HCT116 (cell line): Measurements from ENCODE around the gene APOD. TPM values are rescaled to one million over a fixed set of nuclear protein-coding genes. Genes with fewer than 3 reads are reported as not detected.

Source experiments
- ATAC-seq: fragments of 200-7000 bp; cut with Tn5 transposase; 2 replicates; pipeline ENCODE4 v1.9.1; 2020; ENCODE audit warnings: mild to moderate bottlenecking, moderate library complexity
- BruUV-seq: library from RNA; stranded (reverse); fragments of 400-500 nt; replicated peaks from 2 replicates; lab custom pipeline; 2021; lab: Mats Ljungman, UMichigan
- CTCF ChIA-PET: fragments of 300-600 bp; sonication (Branson Sonifier 250); formaldehyde crosslinking; loops from one replicate; lab custom pipeline; 2021; ENCODE audit warnings: antibody characterized with exemption; lab: Charles Lee
- POLR2A ChIA-PET: fragments of 300-600, 350-600 bp; sonication (Branson Sonifier 250); formaldehyde crosslinking; loops from one replicate; lab custom pipeline; 2021; ENCODE audit warnings: antibody characterized with exemption; lab: Charles Lee
- RAD21 ChIA-PET, 2 experiments: fragments of 300-600 bp; sonication (Branson Sonifier 250); formaldehyde crosslinking; loops; one replicate each; lab custom pipeline; 2023; ENCODE audit warnings: low total read pairs in 2 of 2; ENCODE audit not compliant: uncharacterized antibody in 2 of 2, unreplicated experiment in 2 of 2, low non-redundant PET in 1 of 2; lab: Charles Lee
- DNase-seq: peaks from one replicate; pipeline ENCODE4 v3.0.0-alpha.2; 2010; ENCODE audit warnings: low read depth, low spot score
- H2AFZ ChIP-seq: fragments of 200-600 bp; shearing (Covaris generic), sonication (generic); 2 replicates; pipeline ENCODE4 v1.6.1; 2017; ENCODE audit warnings: low read depth, mixed run types, mixed read lengths, antibody characterized with exemption, low read length; ENCODE audit not compliant: poor library complexity, severe bottlenecking
- H3K27ac ChIP-seq: 2 replicates; pipeline ENCODE4 v1.5.1; 2012; ENCODE audit warnings: low read depth, low read length
- H3K27me3 ChIP-seq: fragments of 200-600 bp; sonication (generic); 2 replicates; pipeline ENCODE4 v1.6.1; 2016; ENCODE audit warnings: mixed run types, low read length, mixed read lengths; ENCODE audit not compliant: insufficient read depth
- H3K36me3 ChIP-seq, 2 experiments: fragments of 200-500 bp in 1 of 2; fragments of 200-600 bp in 1 of 2; sonication (Bioruptor generic) in 1 of 2; sonication (generic) in 1 of 2; 2 replicates each; pipeline versions ENCODE4 v1.5.1 to v1.6.1; 2014 to 2016; ENCODE audit warnings: low read length in 2 of 2, inconsistent platforms in 1 of 2, mixed read lengths in 1 of 2, mixed run types in 1 of 2; ENCODE audit not compliant: insufficient read depth in 2 of 2, control insufficient read depth in 1 of 2
- H3K4me1 ChIP-seq, 2 experiments: fragments of 200-600 bp in 1 of 2; sonication (generic) in 1 of 2; 2 replicates each; pipeline versions ENCODE4 v1.5.1 to v1.6.1; 2012 to 2017; ENCODE audit warnings: low read length in 2 of 2, inconsistent platforms in 1 of 2, mild to moderate bottlenecking in 1 of 2, mixed read lengths in 1 of 2, mixed run types in 1 of 2, moderate library complexity in 1 of 2; ENCODE audit not compliant: insufficient read depth in 2 of 2, control insufficient read depth in 1 of 2
- H3K4me2 ChIP-seq: fragments of 200-600 bp; sonication (generic); 2 replicates; pipeline ENCODE4 v1.6.1; 2017; ENCODE audit warnings: mixed run types, low read length, mixed read lengths
- H3K4me3 ChIP-seq, 2 experiments: fragments of 200-600 bp in 1 of 2; sonication (generic) in 1 of 2; replicated peaks in 1 of 2; 2 replicates each; pipeline ENCODE4 v1.5.1; 2011 to 2016; ENCODE audit warnings: low read length in 2 of 2, control low read depth in 1 of 2, low read depth in 1 of 2, mild to moderate bottlenecking in 1 of 2, mixed read lengths in 1 of 2, mixed run types in 1 of 2
- H3K79me2 ChIP-seq: fragments of 200-600 bp; sonication (generic); 2 replicates; pipeline ENCODE4 v1.6.1; 2017; ENCODE audit warnings: mild to moderate bottlenecking, mixed run types, low read length, moderate library complexity, mixed read lengths; ENCODE audit not compliant: insufficient read depth
- H3K9ac ChIP-seq: fragments of 200-600 bp; sonication (generic); 2 replicates; pipeline ENCODE4 v1.6.1; 2016; ENCODE audit warnings: low read length, mixed read lengths
- H3K9me2 ChIP-seq: fragments of 200-600 bp; sonication (generic), shearing (Covaris generic); 2 replicates; pipeline ENCODE4 v1.6.1; 2017; ENCODE audit warnings: mixed run types, mild to moderate bottlenecking, moderate library complexity; ENCODE audit not compliant: insufficient read depth
- H3K9me3 ChIP-seq, 2 experiments: fragments of 200-500 bp in 1 of 2; fragments of 200-600 bp in 1 of 2; sonication (Bioruptor generic) in 1 of 2; sonication (generic) in 1 of 2; 2 replicates each; pipeline ENCODE4 v1.6.1; 2014 to 2017; ENCODE audit warnings: low read length in 2 of 2, mixed read lengths in 2 of 2, inconsistent platforms in 1 of 2, low read depth in 1 of 2, mild to moderate bottlenecking in 1 of 2, mixed run types in 1 of 2, moderate library complexity in 1 of 2; ENCODE audit not compliant: control insufficient read depth in 1 of 2, insufficient read depth in 1 of 2
- H4K20me1 ChIP-seq: fragments of 200-600 bp; sonication (generic), shearing (Covaris generic); 2 replicates; pipeline ENCODE4 v1.6.1; 2017; ENCODE audit warnings: mixed run types, mild to moderate bottlenecking, moderate library complexity; ENCODE audit not compliant: insufficient read depth
- CBX3 ChIP-seq: IDR thresholded peaks from 2 replicates; pipeline ENCODE4 v1.6.1; 2012; ENCODE audit warnings: low read depth
- CTCF ChIP-seq, 3 experiments: fragments of 200-600 bp in 1 of 3; sonication (generic) in 1 of 3; IDR thresholded peaks in 2 of 3; conservative IDR thresholded peaks in 1 of 3; 2 replicates each; pipeline ENCODE4 v1.5.1; 2012 to 2017; ENCODE audit warnings: low read depth in 2 of 3, low read length in 2 of 3, antibody characterized with exemption in 1 of 3, borderline replicate concordance in 1 of 3, control low read depth in 1 of 3, mild to moderate bottlenecking in 1 of 3, mixed read lengths in 1 of 3, mixed run types in 1 of 3, moderate library complexity in 1 of 3; ENCODE audit not compliant: insufficient read depth in 1 of 3
- ELF1 ChIP-seq: IDR thresholded peaks from 2 replicates; pipeline ENCODE4 v1.6.1; 2012; ENCODE audit warnings: low read depth, borderline replicate concordance
- MAX ChIP-seq: IDR thresholded peaks from 2 replicates; pipeline ENCODE4 v1.6.1; 2012
- POLR2AphosphoS5 ChIP-seq: IDR thresholded peaks from 2 replicates; pipeline ENCODE4 v1.6.1; 2011; ENCODE audit warnings: mild to moderate bottlenecking, low read depth, low read length, moderate library complexity
- SRF ChIP-seq: IDR thresholded peaks from 2 replicates; pipeline ENCODE4 v1.6.1; 2012; ENCODE audit warnings: low read depth
- intact Hi-C: fragments of 100-400 bp; cut with micrococcal nuclease; formaldehyde crosslinking; loops from 2 replicates; pipeline ENCODE4 v1.10.0; 2022
- total RNA-seq: library from RNA; stranded (reverse); gene quantifications from one replicate; pipeline ENCODE4 v1.2.1, GENCODE V29; 2021; ENCODE audit not compliant: unreplicated experiment

APOD gene
- total RNA-seq, 1 experiment from 2014 or later = 0.76 TPM

DNA sequence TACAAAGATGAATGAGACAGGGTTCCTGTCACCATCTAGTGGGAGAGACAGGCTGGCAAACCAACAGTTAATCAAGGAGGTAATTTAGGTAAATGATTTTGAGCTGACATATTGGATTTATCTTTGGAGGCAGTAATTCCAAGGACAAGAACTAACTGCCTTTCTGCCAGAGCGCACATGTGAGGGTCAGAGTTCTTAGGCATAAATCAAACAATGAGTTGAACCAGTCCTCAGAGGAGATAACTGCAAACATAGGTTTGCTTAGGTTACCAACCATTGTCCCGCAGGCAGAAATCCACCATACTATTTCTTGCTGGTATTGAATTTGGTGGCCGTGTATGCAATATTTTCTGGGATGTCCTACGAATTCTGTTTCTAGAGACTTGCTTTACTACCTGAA lies 26.4 kb downstream of the APOD start (continued):
- TF ChIP-seq POLR2AphosphoS5 (no peak), CTCF (IDR thresholded peaks at IDR 0.05 in 2 of 3, conservative IDR thresholded peaks at IDR 0.05 in 1 of 3; ENCODE audit: borderline replicate concordance in 1 of 3, insufficient read depth in 1 of 3, low read depth in 2 of 3, low read length in 2 of 3) (no peak), ELF1 (no peak)

- H3K4me2 ChIP-seq = no peak overlapping the region
- ChIA-PET CTCF (interaction anchor here (1.0 kb wide), 1 partner anchor 285 kb away, joined by 4 read pairs; the partner anchor contains the start of gene XXYLT1), RAD21 (interaction anchor here in 1 of 2 experiments (0.6 kb wide), 1 partner anchor 131 kb away, joined by 4 read pairs; no protein-coding TSS in a partner anchor), POLR2A (no interaction called here)
- H3K36me3 ChIP-seq = no peaks in the 10 kb centered on the region
- no peak for DNase-seq
- peaks cover 0 to 13% of the 10 kb centered on the region in 2 experiments; a peak in 2 of 4 replicates for H3K4me1 ChIP-seq
- H3K4me3 ChIP-seq = no peak overlapping the region
- H3K9me3 ChIP-seq = no peaks in the 10 kb centered on the region
- no peak overlapping the region for H3K27ac ChIP-seq
- H3K27me3 ChIP-seq = no peaks in the 10 kb centered on the region
- no peak overlapping the region for H3K9ac ChIP-seq
- H3K79me2 ChIP-seq = no peaks in the 10 kb centered on the region
- no TSS peak for BruUV-seq
- intact Hi-C loops = loop anchor here (5.0 kb wide), 1 partner anchor 221 kb away; no protein-coding TSS in a partner anchor
- peak; percentile 88 for TF ChIP-seq MAX
- TF ChIP-seq CBX3 = peak; percentile 77
- TF ChIP-seq CTCF (IDR thresholded peaks at IDR 0.05 in 2 of 3, conservative IDR thresholded peaks at IDR 0.05 in 1 of 3; ENCODE audit: borderline replicate concordance in 1 of 3, insufficient read depth in 1 of 3, low read depth in 2 of 3, low read length in 2 of 3) = peak; percentile 25 to 42 (median 35); a peak in 4 of 6 replicates
- TF ChIP-seq SRF = no peak
- TF ChIP-seq, all 23 proteins: peak for 3
- ATAC-seq = peak; percentile 62
- no peaks in the 10 kb centered on the region for H4K20me1 ChIP-seq
- no peak overlapping the region for H2AFZ ChIP-seq
- no peaks in the 10 kb centered on the region for H3K9me2 ChIP-seq
These were observed 27.4 kb downstream of the APOD start for GRCh38 chr3:195556390-195556789.
